NK-92 (cell line): ENCODE measurements around the gene SNUPN.

Experiments
- DNase-seq: peaks from one replicate; lab custom pipeline; 2025; ENCODE audit not compliant: unreplicated experiment; lab: John Stamatoyannopoulos, UW

The SNUPN gene

DNA sequence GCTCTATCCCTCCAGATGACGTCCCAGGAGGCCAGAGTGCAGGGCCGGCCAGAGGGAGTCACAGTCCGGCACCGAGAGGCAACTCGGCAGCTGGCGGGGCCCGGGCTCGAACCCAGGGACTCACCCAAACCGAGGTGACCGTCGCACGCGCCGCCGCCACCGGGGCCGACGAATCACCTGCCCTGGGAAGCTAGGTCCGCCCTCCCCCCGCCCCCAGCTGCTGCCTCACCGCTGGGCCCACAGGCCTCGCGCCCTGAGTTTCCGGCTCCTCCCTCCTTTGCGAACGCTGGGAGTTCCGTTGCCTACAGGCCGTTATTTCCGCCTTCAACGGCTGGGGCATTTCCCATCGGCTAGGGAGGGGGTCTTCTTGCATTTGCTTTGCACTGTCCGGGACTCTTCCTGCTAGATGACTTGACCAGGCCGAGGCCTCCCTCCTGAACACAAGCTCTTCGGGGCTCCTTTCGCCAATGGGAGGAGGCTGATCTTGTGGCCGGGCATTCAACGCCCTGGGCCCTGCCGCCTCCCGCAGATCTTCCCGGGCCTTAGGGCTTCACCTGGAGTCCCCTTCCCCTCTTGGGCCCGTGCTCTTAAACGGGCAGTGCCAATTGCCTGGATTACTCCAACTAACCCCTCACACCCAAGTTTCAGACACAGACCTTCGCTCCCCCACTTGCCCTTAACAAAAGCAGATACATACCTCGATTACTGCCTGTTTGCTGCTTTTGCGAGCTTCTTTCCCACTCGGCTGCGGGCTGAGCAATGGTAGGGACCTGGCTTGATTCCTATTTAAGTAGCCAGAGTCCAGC, at the start of gene SNUPN:
SNUPN (minus strand) TSS at position 184 of the 806 bp plus-strand sequence. CDS start 4,674 bp downstream, outside the sequence.
- DNase-seq = peak; percentile 53

DNA sequence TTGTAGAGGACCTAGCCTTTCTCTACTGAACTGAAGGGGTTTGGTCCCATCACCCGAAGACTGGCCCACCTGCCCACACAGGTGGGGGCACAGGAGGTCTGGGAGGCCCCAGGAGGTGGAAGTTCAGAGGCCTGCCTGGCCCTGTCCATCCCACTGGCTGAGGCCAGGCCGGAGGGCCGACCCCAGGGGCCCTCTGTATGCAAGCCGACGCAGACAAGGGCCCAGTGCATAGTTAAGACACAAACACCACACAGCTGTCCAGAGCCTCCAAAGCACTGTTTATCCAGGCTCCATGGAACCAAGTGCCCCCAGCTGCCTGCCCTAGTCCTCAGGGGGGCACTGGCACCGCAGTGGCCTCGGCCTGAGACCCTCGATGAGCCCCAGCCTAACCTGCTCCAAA, 48.8 kb upstream of the SNUPN start:
- no peak for DNase-seq

DNA sequence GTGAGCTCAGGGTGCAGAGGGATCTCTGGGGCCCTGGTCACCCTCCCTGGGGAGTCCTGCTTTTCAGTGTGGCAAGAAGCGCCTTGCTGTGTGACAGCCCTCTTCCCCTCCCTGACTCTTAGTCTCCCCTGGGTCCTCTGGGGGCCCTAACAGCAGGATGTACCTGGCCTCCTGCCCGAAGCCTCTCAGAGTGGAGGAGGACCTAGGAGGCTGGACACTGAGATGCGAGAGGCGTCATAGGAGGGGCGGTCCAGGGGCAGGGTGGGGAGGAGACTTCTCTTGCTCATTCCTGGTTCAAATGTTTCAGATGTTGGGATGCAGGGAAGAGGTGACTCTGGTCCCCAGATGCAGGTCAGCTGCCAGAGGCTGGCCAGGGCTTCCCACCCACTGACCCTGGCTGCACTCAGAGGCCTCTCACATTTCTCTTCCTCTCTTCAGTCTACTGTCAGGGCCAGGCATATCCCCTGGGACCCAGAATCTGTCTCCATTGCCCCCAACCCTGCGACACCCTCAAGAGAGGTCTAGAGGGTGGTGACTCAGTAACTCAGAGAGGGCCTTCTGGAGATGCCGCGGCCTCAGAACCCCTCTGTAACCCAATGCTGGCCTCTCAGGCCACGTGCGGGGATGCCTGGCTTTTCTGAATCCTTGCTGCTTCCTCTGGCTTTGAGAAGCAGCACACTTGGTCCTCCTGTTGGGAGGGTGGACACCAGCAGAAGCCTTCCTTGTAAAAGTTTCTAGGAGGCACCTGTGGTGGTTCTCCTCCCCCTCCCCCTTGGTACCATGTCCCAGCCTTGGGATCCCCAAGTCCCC, 48.1 kb upstream of the SNUPN start:
- DNase-seq = no peak

DNA sequence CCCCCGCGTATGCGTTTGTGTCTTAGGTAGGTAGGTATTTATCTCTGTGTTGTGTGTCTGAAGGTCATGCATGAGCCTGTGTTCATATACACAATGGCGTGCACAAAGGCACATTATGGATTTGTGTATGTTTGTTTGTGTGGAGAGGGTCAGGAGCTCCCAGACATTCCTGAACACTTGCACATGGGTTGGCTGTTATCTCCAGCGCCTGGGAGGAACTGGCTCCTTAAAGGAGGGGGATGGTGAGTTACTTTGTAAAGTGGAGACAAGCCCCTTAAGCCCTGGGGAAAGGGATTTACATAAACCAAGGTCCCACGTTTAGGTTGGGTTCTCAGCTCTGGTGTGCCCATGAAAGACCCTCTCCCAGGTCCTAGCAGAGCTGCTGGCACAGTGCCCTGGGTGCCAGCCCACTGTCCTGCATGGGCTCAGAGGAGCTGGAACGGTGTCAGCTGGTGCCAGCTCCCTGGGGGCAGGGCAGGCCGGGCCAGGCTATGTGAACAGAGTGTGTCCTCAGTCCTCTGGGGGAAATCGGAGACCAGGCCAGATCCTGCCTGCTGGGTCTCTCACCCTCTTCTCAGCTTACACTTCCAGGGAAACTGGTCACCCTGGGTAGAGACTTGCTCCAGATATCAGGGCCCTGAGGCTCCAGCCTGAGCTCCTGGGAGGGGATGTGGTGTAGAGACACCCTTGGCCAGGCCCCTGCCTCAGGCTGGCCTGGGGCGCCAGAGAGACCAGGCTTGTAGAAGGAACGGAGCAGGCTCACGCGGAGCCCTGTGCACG, 47.3 kb upstream of the SNUPN start:
- DNase-seq = no peak

DNA sequence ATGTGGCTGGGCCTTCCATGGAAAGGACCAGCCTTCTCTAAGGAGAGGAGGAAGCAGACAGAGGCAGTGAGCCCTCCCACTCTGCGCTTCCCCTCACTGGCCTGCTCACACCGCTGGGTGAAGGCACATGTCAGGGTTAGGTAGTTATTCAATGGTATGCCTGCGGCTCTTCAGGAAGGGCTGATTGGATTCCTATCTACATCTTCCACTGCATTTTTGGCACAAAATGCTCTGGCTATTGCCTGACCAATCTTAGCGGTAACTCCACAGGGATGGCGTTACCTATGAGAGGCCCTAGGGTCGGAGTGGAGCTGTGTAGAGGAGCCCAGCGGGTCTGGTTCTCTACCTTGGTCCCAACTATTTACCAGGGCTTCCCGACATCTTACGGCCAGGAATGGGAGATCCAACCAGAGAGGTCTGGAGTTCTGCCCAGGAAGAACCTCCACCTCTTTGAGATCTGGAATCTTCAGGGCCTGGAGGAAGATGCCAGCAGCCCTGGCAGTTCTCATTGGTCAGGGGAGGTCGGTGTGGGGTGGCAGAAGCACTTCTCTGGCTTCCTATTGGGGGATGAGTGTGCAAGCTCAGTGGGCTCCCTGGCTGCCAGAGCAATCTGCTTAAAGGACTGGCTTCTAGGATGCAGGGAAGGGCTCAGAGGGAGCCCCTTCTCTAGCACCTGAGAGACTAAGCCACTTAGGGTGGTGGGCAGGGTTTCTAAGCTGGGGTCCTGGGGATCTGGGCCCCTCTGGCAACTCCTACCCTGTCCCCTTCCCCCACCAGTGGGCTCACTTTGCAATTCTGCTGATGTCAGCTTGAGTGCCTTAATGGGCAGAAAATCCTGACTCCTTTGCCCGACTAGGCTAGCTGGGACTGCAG, 46.4 kb upstream of the SNUPN start:
- DNase-seq = no peak

DNA sequence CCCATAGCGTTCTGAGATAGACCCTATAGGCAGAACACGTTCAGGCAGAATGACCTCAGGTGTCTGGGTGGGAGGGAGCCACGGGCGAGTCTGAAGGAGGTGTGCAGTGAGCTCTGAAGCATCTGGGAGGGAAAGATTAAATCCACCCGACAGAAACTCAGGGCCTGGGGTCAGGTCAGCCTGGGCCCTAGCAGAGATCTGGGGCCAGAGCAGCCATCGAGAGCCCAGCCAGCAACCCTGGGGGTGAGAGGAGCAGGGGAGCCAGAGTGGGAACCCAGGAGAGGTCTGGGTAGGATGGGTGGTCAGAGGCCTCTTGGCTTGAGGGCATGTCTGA, 44.3 kb upstream of the SNUPN start:
- DNase-seq = no peak

DNA sequence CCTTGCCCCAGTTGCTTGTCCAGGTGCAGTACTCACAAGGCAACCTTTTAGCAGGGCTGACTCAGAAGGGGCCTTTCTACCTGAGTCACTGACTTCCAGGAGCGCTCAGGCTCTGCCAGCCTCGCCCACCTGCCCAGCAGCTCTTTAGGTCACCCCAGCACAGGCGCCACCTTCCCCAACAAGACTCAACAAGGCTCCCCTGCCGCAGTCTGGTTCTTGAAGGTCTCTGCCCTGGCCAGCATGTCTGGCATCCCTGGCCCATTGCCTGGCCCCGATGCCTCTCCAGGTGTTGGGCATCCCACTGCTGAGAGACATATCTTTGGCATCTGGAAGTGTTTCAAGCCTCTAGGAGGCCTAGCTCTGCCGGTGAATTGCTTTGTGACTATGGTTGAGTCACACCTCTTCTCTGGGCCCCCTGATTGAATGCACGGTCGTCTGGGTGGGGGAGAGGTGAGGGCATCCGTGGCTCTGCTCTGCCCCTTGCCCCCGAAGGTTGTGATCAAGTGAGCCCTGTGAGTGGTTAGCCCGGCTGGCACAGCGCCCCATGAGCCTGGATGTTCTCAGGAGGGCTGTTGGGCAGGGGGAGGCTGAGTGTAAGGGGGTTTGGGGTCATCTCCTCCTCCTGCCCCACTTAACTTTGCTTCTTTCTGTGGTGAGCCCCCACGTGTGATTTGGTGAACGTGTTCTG, 43.8 kb upstream of the SNUPN start:
- no peak for DNase-seq

DNA sequence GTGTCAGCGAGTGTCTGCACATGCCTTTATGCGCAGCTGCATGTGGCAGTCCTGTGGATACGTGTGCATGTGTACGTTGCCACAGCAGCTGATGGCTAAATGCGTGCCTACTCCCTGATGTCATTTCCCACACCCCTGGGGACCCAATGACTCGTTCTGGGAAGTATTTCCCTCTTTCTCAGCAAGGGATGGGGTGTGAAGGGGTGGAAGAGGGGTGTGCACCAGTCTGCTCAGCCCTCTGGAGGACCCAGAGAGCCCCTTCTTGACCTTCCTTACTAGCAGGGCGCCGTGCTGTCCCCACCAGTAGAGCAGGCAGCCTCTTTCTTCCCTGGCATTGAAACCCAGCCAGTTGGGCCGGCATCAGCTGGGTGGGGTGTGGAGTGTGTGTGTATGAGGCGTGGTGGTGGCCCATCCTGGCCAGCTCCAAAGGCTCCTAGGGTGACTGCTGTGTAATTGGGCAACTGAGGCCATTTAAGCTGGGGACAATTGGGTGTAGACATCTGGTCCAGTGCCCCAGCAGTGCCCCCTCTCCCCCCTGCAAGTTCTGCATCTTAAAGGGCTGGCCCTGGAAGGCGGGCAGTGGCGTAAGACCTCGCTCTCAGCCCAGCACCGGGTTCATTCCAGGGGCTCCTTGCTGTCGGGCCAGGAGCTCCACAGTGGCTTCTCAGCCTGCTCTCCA, 41.4 kb upstream of the SNUPN start:
- no peak for DNase-seq

DNA sequence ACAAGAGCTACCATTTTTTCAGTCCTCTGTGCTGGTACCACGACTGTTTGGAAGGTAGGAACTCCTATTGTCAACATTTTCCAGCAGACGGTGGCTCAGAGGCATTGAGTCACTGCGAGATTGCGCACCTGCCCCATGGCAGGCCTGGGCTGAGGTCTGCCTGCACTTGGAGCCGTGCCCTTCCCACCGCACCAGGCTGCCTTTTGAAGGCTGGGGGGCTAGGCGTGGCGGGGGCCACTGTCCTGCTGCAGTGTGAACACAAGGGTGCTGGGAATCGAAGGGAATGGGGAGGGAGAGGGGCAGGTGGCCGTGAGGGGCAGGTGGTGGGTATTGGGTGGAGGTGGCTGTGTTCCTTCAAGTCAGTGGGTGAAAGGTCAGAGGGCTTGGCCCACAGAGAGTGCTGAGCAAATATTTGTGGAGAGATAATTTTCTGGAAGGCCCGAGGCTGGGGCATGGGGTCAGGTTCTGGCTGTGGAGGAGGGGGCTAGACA, 38.5 kb upstream of the SNUPN start:
- no peak for DNase-seq

DNA sequence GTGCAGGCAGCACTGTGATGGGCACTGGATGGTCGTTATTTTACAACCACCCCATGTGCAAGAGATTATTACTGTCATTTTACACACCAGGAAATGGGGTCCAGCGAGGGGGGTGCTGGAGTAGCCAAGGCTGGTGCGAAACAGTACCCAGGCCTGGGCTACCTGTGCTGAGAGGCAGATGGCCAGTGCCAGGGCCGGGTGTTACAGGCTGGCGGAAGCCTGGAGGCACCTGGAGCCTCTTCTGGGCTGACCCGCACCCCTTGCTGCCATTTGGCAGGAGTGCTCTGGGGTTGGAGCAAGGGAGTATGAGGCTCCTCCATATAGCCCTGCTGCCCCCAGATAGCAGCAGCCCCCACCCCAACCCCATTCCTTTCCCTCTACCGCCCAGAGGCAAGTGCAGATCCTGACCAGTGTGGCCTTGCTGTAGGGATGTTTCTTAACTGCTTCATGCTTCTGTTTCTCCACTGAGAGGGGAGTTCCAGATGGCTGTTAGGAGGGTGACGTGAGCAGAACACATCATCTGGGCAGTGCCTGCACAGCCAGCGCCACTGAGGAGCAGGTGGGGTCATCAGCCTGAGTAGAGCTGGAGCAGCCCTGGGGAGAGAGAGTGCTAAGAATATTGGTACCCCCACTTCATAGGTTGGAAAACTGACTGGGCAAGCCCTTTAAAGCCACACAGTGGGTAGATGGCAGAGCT, 37.4 kb upstream of the SNUPN start:
- DNase-seq = no peak

DNA sequence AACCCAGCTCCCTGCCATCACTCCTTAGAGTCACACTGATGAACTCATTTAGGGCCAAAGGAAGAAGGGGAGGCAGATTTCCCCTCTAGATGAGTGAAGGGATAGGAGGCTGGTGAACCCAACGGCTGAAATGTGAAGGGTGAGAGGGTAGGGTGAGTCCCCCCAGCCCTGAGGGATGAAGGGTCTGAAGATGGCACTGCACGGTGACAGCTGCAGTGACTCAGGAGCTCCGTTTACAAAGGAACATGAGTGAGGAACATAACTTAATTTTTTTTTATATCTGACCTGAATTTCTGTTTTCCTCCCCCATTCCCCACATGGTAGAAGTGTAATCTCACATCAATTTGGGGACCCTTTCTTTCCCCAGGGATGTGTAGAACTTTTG, 36.2 kb upstream of the SNUPN start:
- no peak for DNase-seq

DNA sequence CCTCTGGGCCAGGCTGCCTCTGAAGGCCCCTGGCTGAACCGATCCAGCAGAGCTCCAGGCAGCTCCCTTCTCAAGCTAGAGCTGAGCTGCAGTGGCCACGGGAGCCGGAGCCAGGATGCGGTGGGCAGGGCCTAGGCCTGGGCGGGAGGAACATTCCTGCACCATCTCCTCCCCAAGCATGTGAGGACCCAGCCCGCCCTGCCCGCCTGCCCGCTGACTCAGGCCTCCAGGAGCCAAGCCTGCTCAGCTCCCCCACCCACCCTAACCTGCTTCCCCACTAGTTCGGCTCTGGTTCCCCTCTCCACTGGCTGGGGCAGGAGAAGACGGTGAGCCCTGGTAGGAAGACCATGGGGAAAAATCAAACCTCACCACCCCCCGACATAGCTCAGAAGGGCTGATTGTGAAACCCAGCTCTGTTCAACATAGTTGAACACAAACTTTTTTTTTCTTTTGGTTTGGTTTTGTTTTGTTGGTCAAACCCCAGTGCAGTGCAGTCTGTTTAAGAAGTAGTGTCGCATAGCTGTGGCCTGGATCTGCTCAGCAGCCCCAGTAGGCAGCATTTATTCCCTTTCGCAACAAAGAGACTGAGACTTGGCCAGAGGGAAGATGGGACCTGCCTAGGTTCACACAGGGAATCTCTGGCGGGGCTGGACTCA, 35.7 kb upstream of the SNUPN start:
- DNase-seq = no peak

DNA sequence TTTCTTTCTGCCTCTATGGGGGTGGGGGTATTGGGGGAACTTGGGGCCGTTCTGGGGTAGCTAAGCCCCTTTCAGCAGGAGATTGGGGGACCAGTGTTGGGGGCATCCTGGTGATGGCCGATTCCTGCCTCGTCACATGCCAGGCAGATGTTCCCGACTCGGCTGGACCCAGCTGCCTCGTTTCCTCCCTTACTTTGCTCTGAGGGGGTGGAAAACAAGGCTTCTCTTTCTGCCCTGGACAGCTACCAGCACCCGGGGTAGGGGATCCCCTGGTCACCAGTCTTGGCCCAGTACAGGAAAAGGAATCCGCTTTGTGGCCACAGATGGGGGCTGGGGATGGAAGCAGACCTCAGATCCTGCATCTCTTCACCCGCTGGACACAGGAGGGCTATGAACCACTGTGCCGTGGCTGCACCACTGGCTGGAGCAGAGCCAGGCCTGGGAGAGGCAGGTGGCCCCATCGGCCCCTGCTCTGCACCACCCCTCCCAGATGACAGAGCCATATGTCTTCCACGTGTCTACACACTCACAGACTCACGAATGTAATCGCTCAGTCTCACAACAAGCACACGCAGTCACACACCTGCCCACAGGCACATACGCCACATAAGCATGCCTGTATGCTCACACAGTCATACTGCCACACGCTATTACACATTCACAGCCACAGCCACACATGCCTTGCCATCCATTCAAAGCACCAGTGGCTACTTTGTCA, 34.6 kb upstream of the SNUPN start:
- no peak for DNase-seq

DNA sequence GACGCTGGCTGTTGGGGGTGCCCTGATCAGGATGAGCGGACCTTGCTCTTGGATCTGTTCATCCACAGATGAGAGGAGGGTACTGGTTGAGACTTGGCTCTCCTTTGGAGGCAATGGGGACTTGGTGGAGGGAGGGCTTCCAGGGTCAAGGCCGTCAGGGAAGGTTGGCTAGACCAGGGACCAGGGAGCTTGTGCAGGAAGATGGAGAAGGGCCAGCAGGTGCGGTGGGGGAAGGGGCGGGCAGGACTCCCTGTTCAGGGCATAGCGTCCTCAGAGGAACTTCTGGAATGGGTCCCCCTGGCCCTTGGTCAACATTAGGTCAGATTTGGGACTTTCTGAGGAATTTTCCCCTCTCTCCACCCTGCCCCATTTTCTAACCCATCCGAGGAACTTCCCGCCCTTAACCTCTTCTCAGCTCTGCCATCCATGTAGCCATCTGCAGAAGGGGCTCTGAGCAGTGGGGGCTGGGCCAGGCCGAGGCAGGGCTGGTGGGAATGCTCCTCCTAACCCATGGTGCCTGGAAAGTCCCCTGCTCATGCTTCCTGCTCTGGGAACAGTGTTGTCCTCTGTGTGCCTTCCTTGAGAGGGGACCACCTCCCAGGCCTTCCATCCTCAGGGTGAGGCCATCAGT, 33.7 kb upstream of the SNUPN start:
- no peak for DNase-seq

DNA sequence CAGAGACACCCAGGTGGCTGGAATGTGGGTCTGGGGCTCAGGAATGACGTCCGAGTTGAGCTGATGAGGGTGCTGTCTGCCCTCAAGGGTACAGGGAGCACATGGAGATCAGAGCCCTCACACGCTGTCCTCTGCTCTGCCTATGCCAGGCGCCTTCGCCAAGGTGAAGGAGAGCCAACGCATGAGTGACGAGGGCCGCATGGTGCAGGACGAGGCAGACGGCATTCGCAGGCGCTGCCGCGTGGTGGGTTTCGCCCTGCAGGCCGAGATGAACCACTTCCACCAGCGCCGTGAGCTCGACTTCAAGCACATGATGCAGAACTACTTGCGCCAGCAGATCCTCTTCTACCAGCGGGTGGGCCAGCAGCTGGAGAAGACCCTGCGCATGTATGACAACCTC, 31.3 kb upstream of the SNUPN start:
- DNase-seq = no peak

DNA sequence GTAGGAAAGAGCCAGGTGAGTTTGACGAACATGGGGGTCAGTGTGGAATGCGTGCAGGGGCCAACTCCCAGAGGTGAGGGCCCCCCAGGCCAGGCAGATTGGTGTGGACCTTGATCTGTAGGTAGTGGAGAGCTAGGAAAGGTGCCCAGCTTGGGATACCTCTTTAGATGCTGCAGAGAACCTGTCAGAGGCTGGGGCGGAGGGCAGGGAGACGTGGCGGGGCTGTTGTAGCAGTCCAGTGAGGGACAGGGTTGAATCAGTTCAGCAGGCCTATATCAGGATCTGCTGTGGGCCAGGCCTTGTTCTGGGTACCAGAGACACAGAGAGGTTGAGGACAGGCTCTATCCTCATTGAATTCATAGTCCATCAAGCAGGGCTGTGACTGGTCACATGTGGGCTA, 30.8 kb upstream of the SNUPN start:
- DNase-seq = no peak

DNA sequence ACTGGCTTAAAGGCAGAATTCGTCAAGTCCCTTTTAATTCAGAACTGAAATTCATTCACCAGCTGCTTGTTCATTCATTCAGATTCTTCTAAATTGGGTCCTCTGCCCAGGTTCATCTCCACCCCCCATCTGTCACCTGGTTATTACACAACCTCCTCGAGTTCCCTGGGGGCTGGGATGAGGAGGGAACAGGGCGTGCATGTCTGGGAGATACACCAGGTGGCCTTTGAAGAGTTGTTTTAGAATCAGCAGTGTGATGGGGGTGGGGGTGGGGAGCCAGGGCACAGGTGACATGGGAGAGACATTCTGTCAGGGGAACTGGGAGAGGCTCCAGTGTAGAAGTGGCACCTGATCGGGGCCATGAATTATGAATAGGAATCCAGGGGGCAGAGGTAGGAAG, 30.4 kb upstream of the SNUPN start:
- DNase-seq = no peak
